GM19395 (cell line): Measurements from ENCODE around the gene HOXB3.

Source experiments
- ATAC-seq: cut with Tn5 transposase; IDR thresholded peaks from one replicate; pipeline ENCODE4 v1.9.1; 2021; ENCODE audit warnings: mild to moderate bottlenecking, moderate library complexity; ENCODE audit not compliant: unreplicated experiment

HOXB3 gene

DNA sequence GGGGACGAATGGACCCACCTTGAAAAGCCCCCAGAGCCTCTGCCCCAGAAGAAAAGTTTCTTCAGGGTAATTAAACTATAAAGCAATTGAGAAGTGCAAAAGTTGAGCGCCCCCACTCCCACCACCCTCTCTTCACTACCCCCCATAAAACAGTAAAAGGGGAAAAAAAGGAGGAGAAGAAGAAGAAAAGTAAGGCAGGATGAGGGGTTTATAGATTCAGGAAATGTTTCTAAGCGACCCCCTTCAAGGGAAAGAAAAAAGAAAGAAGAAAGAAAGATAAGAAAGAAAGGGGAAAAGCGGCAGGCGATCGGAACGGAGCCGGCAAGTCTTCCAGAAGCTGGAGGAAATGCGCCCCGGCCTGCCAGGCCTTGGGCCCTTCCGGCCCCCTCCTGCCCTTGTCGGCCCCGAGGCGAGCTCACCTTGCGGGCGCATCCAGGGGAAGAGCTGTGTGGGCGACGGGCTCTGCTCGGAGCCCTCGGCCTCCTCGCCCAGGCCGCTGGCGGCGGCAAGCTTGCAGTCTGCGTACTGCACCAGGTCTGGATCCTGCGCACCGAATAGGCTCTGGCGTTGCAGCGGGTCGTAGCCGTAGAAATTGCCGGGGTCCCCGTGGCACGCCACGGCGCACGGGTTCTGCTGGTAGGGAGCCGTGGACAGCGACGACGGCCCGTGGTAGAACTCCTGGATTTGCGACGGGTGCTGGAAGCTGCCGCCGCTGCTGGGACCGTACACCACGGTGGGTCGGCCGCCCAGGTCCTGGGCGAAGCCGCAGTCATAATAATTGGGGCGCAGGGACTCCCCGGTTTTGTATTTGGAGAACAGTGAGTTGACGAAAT, 24.0 kb upstream of the HOXB3 start:
- no peak for ATAC-seq

DNA sequence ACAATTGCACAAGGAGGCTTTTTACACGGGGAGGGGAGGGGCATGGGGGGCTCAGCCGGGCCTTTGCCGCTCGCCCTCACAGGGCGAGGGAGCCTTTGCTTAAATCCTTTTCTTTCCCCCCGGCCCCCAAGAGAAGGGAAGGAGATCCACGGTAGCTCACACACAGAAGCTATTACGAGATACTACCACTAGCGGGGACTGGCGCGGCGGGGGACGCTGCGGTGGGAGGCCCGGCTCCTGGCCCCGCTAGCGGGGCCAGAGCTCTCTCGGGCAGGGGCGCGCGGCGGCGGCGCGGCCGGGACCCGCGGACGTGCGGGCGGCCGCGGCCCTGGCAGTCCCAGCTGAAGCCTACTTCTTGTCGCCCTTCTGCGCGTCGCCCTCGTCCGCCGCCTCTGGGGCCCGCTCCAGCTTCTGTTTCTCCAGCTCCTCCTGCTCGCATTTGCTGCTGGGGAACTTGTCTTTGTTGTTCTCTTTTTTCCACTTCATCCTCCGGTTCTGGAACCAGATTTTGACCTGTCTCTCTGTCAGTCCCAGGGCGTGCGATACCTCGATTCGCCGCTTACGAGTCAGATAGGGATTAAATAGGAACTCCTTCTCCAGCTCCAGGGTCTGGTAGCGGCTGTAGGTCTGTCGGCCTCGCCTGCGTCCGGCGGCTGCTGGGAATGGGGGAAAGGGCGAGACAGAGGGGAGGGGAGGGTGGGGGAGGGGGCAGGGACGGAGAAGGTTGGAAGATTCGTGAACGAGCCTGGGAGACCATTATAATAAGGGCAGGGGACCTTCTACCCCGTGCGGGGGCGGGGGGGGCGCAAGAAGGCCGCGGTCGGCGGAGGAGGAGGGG, 23.0 kb upstream of the HOXB3 start:
- no peak for ATAC-seq

DNA sequence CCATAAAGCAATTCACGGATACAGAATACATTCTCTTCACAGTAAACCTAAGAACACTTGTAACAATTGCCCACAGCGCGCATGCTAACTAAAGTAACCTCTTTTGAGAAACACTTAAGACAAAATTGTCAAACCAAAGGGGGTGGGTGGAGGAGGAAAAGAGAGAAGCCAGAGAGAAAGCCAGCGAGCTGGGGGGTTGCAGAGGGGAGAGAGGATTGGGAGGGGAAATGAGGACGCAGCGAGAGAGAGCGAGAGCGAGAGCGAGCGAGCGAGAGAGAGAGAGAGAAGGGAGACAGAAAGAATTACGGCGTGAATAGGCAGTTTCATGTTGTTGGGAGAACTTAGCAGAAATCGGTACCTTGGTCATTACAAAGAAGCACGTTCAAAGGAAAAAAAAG, 22.4 kb upstream of the HOXB3 start:
- no peak for ATAC-seq

DNA sequence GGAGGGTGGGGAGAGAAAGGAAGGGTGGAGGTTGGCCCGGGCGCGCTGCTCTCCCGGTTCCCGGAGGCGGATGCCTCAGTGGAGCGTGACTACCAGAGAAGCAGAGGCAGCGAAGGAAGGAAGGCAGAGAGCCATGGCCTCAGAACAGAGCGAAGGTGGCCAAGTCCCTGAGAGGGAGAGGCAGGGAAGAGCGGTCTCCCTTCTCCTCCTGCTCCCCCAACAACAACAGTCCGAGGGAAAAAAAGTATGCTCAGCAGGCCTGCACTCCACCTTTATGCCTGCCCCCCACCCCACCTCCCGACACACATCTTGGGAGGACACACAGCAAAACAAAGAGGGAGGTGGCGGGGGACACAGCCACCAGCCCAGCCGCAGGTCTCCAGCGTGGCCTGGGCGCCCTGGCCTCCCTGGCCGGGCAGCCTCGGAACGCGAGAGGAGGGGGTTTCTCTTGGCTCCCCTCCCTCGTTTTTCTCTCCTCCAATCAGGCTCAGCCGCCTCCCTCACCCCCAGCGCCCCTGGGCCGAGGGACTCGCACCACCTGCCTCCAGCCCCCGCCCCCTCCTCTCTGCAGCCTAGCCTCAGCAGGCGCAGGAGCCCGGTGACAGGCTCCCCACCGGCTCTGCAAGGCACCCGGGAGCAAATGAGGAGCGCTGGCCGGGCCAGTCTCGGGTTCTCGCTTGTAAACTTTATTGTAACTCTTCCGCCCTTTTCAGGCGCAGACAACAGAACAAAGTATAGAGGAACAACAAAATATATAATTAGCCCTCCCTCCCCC, 21.8 kb upstream of the HOXB3 start:
- ATAC-seq = no peak

DNA sequence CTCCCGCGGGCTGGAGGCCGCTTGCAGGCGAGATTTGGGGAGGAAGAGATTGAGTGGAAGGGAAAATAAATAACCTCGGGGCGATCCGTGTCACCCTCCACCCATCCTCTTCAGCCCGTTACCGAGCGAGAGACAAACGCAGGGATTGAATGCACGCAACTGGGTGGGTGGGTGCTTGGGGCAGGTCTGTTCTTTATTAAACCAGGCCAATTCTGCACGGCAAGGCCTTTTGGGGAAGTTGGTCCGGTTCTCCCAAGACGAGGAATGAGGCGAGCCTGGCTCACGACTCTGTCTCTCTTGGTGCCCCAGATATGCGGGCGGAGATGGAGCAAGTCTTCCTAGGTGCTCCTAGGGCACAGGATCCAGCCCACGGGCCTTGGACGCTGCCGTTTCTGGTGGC, 21.2 kb upstream of the HOXB3 start:
- ATAC-seq = no peak

DNA sequence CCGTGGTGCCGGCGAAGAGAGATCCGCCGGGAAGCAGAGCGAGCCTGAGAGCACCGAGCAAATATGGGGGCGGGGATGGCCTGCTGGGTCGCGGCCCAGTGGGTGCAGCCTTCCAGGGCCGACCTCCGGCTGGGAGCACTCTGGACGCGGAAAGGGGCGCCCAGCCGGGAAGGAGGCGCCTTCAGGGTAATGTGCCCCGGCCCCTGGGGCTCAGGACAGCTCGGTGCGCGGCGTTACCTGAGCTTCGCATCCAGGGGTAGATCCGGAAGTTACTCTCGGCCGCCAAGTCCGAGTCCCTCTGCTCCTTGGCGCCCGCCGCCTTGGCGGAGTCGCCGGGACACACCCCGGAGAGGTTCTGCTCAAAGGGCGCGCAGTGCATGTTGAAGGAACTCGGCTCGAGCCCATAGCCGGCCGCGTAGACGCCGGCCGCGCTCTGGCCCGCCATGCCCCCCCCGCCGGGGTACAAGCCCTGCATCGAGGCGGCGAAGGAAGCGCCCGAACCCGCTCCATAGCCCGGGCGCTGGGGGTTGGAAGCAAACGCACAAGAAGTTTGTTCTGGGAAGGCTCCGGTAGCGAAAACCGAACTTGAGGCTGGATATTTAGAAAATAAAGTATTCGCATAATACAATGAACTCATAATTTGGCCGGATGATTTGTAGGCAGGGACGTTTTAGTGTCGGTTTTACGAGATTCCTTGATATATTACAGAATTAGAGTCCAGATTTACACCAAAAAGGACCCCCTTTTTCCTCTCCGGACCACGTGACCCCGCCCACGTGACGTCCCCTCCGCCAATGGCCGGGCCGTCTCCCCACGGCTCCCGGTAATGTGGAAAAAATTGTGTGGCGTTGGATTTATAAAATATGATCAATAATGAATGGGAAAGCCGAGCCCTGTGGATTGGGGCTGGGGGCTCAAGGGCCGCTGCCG, 20.5 kb upstream of the HOXB3 start, which contains the start of gene HOXB7:
Gene HOXB7, minus strand, starts transcription at position 736 of the 930 bp plus-strand sequence. Its CDS starts 99 bp downstream, at position 637.
- ATAC-seq = no peak

DNA sequence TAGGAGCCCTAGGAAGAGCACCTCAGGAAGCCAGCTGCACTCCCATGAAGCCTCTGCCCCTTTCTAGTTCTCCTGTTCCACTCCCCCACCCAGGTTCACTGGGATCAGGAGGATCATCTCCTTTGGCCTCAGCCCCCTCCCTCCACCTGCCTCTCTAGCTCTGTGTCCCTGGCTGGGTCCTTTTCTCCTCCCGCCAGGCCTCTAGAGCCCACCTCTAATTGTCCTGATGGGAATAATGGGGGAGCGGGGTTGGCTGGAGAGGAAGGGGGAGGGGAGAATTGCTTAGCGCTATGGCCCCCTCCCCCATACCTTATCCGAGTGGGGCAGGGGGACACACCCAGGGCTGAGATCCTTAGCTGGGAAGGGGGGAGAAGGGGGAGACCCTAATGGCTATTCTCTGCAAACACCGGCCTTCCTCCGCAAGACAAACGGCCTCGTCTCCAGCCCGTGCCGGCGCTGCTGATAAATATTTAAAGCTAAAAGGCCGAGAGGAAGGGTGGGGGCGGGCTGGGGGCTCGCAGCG, 19.8 kb upstream of the HOXB3 start:
- ATAC-seq = no peak

DNA sequence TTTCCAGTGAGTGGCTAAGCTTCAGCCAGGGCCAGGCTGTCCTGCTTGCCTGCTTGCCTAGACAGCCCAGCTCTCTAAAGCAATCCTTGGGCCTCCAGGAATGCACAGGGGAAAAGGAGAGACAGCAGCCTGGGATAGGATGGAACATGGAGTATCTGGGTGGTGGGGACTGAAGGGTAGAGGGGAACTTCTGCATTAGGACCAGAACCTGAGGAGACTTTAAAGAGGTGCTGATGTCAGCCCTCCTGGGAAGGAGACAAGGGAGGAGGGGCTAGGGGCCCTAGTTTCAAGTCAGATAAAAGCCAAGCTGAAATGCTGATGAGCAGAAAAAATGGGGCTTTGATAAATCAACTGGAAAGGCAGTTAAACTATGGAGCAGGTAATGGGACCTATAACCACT, 19.0 kb upstream of the HOXB3 start:
- ATAC-seq = no peak

DNA sequence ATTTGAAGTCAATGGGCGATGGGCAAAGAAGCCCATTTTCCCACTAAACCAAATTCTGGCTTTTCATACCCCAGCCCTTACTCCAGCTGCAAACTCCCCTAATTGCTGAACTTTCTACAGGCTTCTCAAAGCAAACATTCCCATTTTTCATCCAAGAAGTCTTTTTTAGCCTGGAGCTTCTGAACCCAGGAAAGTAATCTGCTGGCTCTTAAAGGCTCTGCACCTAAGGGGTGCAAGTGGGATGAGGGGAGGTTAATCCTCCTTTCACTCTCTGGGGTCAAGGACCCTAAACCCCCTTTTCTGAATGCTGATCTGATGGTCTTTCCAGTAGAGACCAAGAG, 18.4 kb upstream of the HOXB3 start:
- ATAC-seq = no peak

DNA sequence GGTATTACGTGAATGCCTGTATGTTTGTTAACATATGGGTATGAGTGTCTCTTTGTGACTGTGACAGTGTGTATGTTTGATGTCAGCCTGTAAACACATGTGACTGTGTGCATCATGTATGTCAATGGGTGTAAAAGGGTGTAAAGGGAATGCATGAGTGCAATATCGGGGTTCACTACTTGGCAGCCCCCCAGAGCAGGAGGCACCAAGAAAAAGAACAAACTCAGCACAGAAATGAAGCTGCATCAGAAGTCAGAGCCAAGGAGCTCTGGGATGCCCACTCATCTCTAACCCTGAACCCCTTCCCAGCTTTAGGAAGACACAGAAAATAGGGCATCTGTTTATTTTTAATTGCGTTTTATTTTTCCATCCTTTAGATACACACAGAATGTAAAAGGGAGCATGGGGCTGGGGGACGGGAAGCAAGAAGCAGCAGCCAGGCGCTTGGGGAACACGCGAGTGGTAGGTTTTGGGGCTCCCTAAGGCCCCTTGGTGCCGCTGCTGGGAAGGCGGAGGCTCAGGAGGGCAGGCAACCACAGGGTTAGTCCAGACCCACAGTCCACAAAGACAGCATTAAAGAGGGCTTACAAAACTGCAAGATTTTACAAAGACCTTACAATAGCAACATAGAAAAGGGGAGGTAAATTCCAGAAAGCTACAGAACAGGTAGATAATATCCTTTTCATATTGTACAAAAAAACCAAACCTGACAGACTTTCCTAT, 17.0 kb upstream of the HOXB3 start:
- no peak for ATAC-seq

DNA sequence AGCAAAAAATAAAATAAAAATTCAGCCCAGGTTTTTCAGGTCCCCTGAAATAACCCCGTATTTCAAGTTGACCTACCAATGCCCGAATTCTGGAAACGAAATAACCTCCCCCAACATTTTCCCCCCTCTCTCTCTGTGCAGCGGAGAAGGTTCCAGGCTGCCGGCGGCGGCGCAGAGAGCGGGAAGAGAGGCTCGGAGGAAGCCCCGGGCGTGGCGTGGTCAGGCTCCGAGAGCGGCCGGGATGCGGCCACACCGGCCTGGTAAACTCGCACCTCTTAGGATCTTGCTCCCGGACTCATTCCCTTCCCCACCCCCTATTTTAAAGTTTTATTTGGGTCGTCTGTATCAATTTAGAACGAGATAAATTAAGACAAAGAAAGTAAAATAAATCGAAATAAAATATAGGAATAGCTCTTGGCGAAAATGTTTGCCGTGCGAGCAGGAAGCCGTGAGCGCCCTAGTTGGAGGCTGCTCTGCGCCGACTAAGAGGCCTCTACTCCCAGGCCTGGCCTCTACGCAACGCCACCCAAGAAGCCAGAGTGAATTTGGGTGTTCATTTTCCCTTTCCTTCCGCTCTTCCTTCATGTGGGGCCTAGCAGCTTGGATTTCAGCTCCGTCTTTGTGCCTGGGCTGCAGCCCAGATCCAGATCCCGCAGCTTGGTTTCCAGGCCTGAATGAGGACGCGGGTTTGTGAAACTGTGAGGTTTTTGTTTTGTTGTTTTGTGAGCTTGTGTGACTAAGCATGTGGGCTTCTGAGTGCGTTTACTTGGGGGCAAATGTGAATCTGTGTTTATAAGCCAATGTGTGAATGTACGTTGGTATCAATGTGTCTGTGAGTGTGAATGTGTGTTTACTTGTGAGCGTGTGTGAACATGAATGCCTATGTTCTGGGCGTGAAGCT, 16.2 kb upstream of the HOXB3 start:
- ATAC-seq = no peak

DNA sequence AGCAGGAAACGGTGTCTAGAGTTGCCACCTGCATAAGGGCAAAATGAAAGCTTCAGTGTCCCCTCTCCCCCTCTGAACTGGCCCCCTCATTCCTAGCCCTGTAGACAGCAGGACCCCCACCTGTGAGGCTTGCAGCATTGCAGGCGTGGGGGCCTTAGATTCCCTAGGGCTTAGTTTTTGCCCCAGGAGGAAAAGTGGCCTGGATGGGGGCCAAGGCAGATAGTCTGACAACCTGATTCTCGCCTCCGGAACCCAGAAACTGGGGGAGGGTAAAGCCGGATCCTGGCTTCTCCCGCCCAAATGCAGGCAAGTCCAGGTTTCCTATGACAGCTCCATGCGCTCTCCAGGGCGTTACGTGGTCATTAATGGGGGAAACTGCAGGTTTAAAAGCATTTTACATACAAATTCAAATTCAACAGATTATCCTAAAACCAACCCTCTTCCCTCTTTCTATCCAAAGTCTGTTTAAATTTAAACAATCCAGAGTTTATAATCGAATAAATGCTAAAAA, 15.4 kb upstream of the HOXB3 start:
- no peak for ATAC-seq

DNA sequence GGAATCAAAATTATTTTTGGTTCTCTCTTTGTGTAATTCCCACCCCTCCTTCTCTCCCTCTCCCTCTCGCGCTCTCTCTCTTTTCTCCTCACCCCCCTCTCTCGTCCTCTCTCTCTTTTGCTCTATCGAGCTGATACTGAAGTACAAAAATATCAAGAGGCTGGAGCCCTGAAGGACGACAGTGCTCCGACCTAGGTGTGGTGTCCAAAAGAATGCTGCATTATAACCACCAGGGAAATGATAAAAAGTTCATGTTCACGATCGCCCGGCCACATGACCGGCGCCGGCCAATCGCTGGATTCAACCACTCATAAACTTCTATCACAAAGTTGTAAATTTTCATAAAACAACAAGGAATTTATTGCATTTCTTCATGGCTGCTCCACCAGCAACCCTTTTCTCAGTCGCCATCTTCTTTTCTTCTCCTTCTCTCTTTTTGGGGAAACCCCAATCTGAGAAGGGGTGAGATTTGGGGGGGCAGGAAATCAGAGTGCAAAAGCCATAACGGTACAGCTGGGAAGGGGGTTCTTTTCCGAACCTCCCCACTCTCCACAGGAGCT, 14.8 kb upstream of the HOXB3 start, which contains the start of gene HOXB6:
Gene HOXB6, minus strand, starts transcription at position 217 of the 560 bp plus-strand sequence. CDS start 6,836 bp downstream, outside the sequence.
- no peak for ATAC-seq

DNA sequence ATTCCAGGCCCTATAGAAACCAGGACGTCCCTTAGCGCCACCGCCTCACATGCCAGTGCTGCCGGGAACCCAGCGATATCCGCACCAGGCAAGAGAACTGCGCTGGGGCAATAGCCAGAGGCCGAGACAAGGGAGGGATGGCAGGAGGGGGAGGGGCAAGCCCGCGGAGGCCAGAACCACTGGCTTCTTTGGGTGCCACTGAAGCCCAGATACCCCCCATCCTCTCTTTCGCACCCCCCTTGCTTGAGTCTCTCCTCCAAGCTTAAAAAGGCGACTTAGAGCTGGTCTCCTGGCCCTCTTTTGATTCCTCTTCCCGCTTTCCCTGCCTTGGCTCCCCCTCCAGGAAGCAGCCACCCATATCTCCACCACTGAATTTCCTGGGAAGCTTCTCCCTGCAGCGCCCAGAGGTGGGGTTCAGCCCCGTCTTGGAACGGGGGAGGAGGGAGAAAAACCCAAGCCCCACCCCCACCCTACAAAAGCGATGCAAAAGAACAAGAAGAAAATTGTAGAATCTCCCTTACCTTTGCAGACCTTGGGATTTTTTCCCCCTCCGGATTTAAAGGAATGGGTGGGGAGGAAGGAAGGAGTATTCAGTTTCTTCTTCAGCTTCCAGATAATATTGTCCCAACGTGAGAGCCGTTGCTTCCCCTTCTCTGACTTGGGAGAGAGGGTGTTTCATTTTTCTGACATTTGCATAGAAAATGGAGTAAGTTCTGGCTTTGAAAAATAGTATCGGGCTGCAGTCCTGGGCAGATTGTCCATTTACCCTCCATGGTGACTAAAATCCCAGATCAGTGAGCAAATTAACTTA, 14.1 kb upstream of the HOXB3 start:
- no peak for ATAC-seq

DNA sequence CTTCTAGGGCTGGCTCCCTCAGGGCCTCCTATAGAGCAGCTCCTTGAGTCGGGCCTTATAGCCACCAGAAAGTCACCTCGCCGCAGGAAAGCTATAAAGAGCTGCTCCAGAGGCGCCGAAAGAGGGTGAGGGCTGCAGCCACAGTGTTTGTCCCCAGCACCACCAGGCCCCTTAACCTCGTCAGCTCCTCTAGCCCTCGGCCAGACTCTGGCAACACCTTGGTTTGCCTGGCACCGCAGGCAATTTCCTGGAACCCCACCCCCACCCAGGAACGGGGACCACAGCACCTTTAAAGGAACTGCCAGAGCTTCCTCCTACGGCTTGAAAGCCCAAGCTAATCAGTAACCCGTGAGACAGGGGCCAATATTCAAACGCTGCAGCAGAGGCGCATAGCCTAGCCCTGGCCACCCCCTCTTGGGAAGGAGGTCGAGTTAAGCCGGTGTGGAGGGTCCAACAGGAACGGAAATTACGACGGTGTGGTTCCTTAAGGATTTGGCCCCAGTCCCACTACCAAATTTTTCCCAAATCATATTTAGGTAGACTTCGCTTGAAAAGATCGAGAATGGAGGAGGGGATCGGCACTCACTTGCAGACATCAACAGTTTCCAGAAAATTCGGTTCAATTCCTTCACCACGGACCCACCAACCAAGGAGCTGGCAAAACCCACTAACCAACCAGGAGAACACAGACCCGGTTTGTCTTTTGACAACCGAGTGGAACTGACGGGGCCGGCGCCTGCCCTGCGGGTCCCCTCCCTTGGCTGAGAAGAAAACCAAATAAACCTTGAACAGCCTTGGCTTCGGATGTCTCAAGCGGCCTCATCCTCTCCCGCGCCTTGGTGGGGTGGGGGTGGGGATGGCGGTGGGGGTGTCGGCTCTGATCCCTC, 11.7 kb upstream of the HOXB3 start:
- no peak for ATAC-seq

DNA sequence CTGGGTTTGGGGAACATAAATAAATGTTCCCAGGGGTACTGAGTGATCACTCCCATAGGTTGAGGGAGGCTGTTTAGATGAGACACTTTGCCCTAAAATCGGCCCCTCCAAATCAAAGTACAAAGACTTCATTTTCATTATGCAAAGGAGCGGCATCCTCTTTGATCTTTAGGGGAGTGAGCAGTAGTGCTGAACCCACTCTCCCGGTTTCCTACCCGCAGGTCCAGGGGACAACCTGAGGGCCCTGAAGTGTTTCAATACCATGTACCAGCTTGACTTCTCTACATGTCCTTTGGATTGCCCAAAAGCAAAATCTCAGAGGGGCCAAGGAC, 11.1 kb upstream of the HOXB3 start:
- ATAC-seq = no peak
